ENCODE results near the gene SRP19. TPM values are rescaled to one million over a fixed set of nuclear protein-coding genes. Genes with fewer than 3 reads are reported as not detected.

SRP19 gene
- total RNA-seq = 10 to 100 TPM; 65.4 to 65.7 TPM
- 82.5 TPM for polyA plus RNA-seq (2013, experiment 1 of 2)
- 71.9 TPM for polyA plus RNA-seq (2013, experiment 2 of 2)
- long read RNA-seq, experiment 1, transcript SRP19-206 (5 exons, 2,841 nt) = major isoform, 36 of 53 reads
- long read RNA-seq, experiment 1, transcript SRP19-201 (5 exons, 937 nt) = minor isoform, 10 of 53 reads
- long read RNA-seq, experiment 1, partial matches to known transcripts = 1 of 53 reads
- long read RNA-seq, experiment 1, other reads (novel, unspliced or antisense) = 6 of 53 reads
- long read RNA-seq, experiment 2, transcript SRP19-205 (2 exons, 473 nt) = minor isoform, 5 of 65 reads
- long read RNA-seq, experiment 2, transcript SRP19-206 (5 exons, 2,841 nt) = major isoform, 40 of 65 reads
- long read RNA-seq, experiment 2, transcript SRP19-201 (5 exons, 937 nt) = minor isoform, 10 of 65 reads
- long read RNA-seq, experiment 2, partial matches to known transcripts = 0 of 65 reads
- long read RNA-seq, experiment 2, other reads (novel, unspliced or antisense) = 4 of 65 reads
- long read RNA-seq, experiment 3, transcript SRP19-203 (4 exons, 833 nt) = minor isoform, 9 of 86 reads
- long read RNA-seq, experiment 3, transcript SRP19-206 (5 exons, 2,841 nt) = major isoform, 54 of 86 reads
- long read RNA-seq, experiment 3, transcript SRP19-201 (5 exons, 937 nt) = minor isoform, 8 of 86 reads
- long read RNA-seq, experiment 3, transcript SRP19-211 (3 exons, 631 nt) = minor isoform, 6 of 86 reads
- long read RNA-seq, experiment 3, partial matches to known transcripts = 0 of 86 reads
- long read RNA-seq, experiment 3, other reads (novel, unspliced or antisense) = 7 of 86 reads
- long read RNA-seq, experiment 4, transcript SRP19-206 (5 exons, 2,841 nt) = major isoform, 100 of 136 reads
- long read RNA-seq, experiment 4, transcript SRP19-201 (5 exons, 937 nt) = minor isoform, 22 of 136 reads
- long read RNA-seq, experiment 4, transcript SRP19-207 (4 exons, 727 nt) = minor isoform, 7 of 136 reads
- long read RNA-seq, experiment 4, partial matches to known transcripts = 4 of 136 reads
- long read RNA-seq, experiment 4, other reads (novel, unspliced or antisense) = 2 of 136 reads

DNA sequence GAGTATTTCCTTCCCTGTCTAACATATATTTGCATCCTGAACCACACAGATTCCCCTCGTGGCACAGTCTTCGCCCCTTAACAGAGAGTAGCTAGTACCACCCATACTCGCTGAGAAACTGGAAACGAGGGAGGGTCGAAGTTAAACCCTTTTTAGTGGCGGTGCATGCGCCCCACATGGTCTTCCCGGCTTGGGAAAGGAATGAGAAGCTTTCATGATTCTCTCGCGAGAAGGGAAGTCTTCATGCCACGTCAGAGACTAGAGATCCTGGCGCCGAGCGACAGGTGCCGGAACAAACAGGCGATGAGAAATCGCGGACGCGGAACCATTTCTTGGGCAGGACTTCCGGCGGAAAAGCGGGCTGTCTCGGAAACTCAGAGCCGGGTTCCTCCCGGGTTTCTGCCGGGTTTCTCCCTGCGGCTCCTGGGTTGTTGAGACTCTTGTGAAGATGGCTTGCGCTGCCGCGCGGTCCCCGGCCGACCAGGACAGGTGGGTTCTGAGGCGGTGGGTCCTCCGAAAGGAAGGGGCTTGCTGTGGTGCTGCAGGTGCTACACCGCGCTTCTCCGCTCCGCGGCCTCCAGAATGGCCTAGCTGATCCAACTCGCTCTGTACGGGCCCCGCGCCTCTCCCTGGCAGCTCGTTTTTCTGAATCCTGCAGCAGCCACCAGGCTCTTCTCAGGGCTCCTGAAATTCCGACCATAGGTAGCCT lies at the start of gene SRP19:
TSS of gene SRP19 (plus strand) at position 359 of the 709 bp plus-strand sequence. CDS start at position 449, 90 bp downstream.
- H3K4me1 Mint-ChIP-seq = peaks cover 16% of the 10 kb centered on the region
- Histone ChIP-seq H3K9me3 (ENCODE audit: control insufficient read depth, low read length) (peaks cover 4% of the 10 kb centered on the region), H3K27ac (ENCODE audit: low read depth, low read length) (peak within 1 kb of the TSS; percentile 73), H3K27me3 (ENCODE audit: control insufficient read depth, insufficient read depth, low read length, poor library complexity, severe bottlenecking) (peaks cover 30% of the 10 kb centered on the region), H3K9ac (ENCODE audit: extremely low read depth, low read length, poor library complexity, severe bottlenecking) (peak within 1 kb of the TSS; percentile 93), H3K4me3 (ENCODE audit: low read length) (peak within 1 kb of the TSS; percentile 100), H3K4me1 (ENCODE audit: control insufficient read depth, insufficient read depth, low read length) (no peaks in the 10 kb centered on the region), H3K36me3 (ENCODE audit: control insufficient read depth, insufficient read depth, low read length) (peaks cover 32% of the 10 kb centered on the region)
- H3K27me3 Mint-ChIP-seq (ENCODE audit: insufficient read depth) = peaks cover 22% of the 10 kb centered on the region
- DNase-seq = peak; percentile 97
- TF ChIP-seq, protein P1, sequence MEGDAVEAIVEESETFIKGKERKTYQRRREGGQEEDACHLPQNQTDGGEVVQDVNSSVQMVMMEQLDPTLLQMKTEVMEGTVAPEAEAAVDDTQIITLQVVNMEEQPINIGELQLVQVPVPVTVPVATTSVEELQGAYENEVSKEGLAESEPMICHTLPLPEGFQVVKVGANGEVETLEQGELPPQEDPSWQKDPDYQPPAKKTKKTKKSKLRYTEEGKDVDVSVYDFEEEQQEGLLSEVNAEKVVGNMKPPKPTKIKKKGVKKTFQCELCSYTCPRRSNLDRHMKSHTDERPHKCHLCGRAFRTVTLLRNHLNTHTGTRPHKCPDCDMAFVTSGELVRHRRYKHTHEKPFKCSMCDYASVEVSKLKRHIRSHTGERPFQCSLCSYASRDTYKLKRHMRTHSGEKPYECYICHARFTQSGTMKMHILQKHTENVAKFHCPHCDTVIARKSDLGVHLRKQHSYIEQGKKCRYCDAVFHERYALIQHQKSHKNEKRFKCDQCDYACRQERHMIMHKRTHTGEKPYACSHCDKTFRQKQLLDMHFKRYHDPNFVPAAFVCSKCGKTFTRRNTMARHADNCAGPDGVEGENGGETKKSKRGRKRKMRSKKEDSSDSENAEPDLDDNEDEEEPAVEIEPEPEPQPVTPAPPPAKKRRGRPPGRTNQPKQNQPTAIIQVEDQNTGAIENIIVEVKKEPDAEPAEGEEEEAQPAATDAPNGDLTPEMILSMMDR (conservative IDR thresholded peaks at IDR 0.05) = peak; percentile 20
- H3K36me3 Mint-ChIP-seq (ENCODE audit: low read depth) = peaks cover 31% of the 10 kb centered on the region
- 3% methylated on average over 29 to 47 of the region's 47 CpGs for WGBS, 2 experiments (ENCODE audit: insufficient coverage in 1 of 2, insufficient read length in 1 of 2)
- peaks cover 10% of the 10 kb centered on the region for H3K9me3 Mint-ChIP-seq
- H3K4me3 Mint-ChIP-seq = peak within 1 kb of the TSS; percentile 98
- H3K27ac Mint-ChIP-seq = peak within 1 kb of the TSS; percentile 94

GRCh38 chr5:112812549-112812948 lies 48.5 kb upstream of the SRP19 start:
- no peaks in the 10 kb centered on the region for H3K27me3 ChIP-seq (ENCODE audit: control insufficient read depth, insufficient read depth, low read length, poor library complexity, severe bottlenecking)
- no peak overlapping the region for H3K27ac ChIP-seq (ENCODE audit: low read depth, low read length)
- H3K9ac ChIP-seq (ENCODE audit: extremely low read depth, low read length, poor library complexity, severe bottlenecking) = no peak overlapping the region
- Mint-ChIP-seq H3K27ac (peak overlapping the region; percentile 4), H3K36me3 (ENCODE audit: low read depth) (peaks cover 68% of the 10 kb centered on the region), H3K9me3 (no peaks in the 10 kb centered on the region), H3K4me1 (no peaks in the 10 kb centered on the region), H3K4me3 (no peak overlapping the region), H3K27me3 (ENCODE audit: insufficient read depth) (no peaks in the 10 kb centered on the region)
- no peaks in the 10 kb centered on the region for H3K4me1 ChIP-seq (ENCODE audit: control insufficient read depth, insufficient read depth, low read length)
- H3K4me3 ChIP-seq (ENCODE audit: low read length) = no peak overlapping the region
- peaks cover 88% of the 10 kb centered on the region for H3K36me3 ChIP-seq (ENCODE audit: control insufficient read depth, insufficient read depth, low read length)
- 100% methylated on average over 1 of the region's 1 CpG; no CpG with 5 or more reads in 1 of the 2 experiments for WGBS, 2 experiments (ENCODE audit: insufficient coverage in 1 of 2, insufficient read length in 1 of 2)
- DNase-seq = no peak
- no peaks in the 10 kb centered on the region for H3K9me3 ChIP-seq (ENCODE audit: control insufficient read depth, low read length)
- TF ChIP-seq, protein P1 (conservative IDR thresholded peaks at IDR 0.05) = no peak

- no peaks in the 10 kb centered on the region for H3K4me1 ChIP-seq (ENCODE audit: control insufficient read depth, insufficient read depth, low read length)
- Mint-ChIP-seq H3K36me3 (ENCODE audit: low read depth) (peaks cover 76% of the 10 kb centered on the region), H3K4me3 (no peak overlapping the region), H3K9me3 (no peaks in the 10 kb centered on the region), H3K27ac (no peak overlapping the region), H3K27me3 (ENCODE audit: insufficient read depth) (no peaks in the 10 kb centered on the region), H3K4me1 (peaks cover 19% of the 10 kb centered on the region)
- H3K36me3 ChIP-seq (ENCODE audit: control insufficient read depth, insufficient read depth, low read length) = peaks cover 94% of the 10 kb centered on the region
- H3K4me3 ChIP-seq (ENCODE audit: low read length) = no peak overlapping the region
- H3K27me3 ChIP-seq (ENCODE audit: control insufficient read depth, insufficient read depth, low read length, poor library complexity, severe bottlenecking) = no peaks in the 10 kb centered on the region
- no peak overlapping the region for H3K9ac ChIP-seq (ENCODE audit: extremely low read depth, low read length, poor library complexity, severe bottlenecking)
- no peak for DNase-seq
- TF ChIP-seq, protein P1 (conservative IDR thresholded peaks at IDR 0.05) = no peak
- no peaks in the 10 kb centered on the region for H3K9me3 ChIP-seq (ENCODE audit: control insufficient read depth, low read length)
- H3K27ac ChIP-seq (ENCODE audit: low read depth, low read length) = no peak overlapping the region
- 86% methylated on average over 1 of the region's 1 CpG; no CpG with 5 or more reads in 1 of the 2 experiments for WGBS, 2 experiments (ENCODE audit: insufficient coverage in 1 of 2, insufficient read length in 1 of 2)
These were observed 40.8 kb upstream of the SRP19 start for GRCh38 chr5:112820246-112820645.
